HG03571 (cell line): ENCODE results near the gene EBP.
"Not testable (repeated sequence)": the region's sequence is repeated elsewhere in the genome, so short reads cannot be mapped to it uniquely, and the experiment has no call there.

Experiments
- ATAC-seq: cut with Tn5 transposase; IDR thresholded peaks from one replicate; pipeline ENCODE4 v1.9.1; 2021; ENCODE audit not compliant: unreplicated experiment

The EBP gene

GRCh38 chrX:48492293-48492910 lies 29.2 kb upstream of the EBP start:
- ATAC-seq = no peak

- no peak for ATAC-seq
Observed at GRCh38 chrX:48493890-48494364, 27.7 kb upstream of the EBP start.

GRCh38 chrX:48496660-48497059 lies 24.9 kb upstream of the EBP start:
- no peak for ATAC-seq

- no peak for ATAC-seq
Observed at GRCh38 chrX:48497871-48498270, 23.7 kb upstream of the EBP start.

GRCh38 chrX:48498374-48498809 lies 23.2 kb upstream of the EBP start:
- no peak for ATAC-seq

- no peak for ATAC-seq
Observed at GRCh38 chrX:48504261-48504660, 17.3 kb upstream of the EBP start.

- no peak for ATAC-seq
Observed at GRCh38 chrX:48505481-48505880, 16.1 kb upstream of the EBP start.

- no peak for ATAC-seq
Observed at GRCh38 chrX:48507246-48507645, 14.4 kb upstream of the EBP start.

GRCh38 chrX:48508400-48509244 lies 13.0 kb upstream of the EBP start, which contains the start of gene PORCN:
Gene PORCN, plus strand, starts transcription at chrX:48508992. Its CDS starts 829 bp downstream, at chrX:48509821.
- ATAC-seq = peak; percentile 84

- ATAC-seq = peak; percentile 21
Observed at GRCh38 chrX:48509245-48509590, 12.4 kb upstream of the EBP start.

- no peak for ATAC-seq
Observed at GRCh38 chrX:48509619-48510018, 12.0 kb upstream of the EBP start.

GRCh38 chrX:48511560-48511959 lies 10.0 kb upstream of the EBP start:
- no peak for ATAC-seq

GRCh38 chrX:48512371-48512935 lies 9.2 kb upstream of the EBP start:
- no peak for ATAC-seq

GRCh38 chrX:48513670-48514069 lies 7.9 kb upstream of the EBP start:
- ATAC-seq = no peak

- no peak for ATAC-seq
Observed at GRCh38 chrX:48514126-48514806, 7.3 kb upstream of the EBP start.

GRCh38 chrX:48514868-48515460 lies 6.6 kb upstream of the EBP start:
- ATAC-seq = no peak

- ATAC-seq = no peak
Observed at GRCh38 chrX:48515842-48516241, 5.8 kb upstream of the EBP start.

GRCh38 chrX:48516285-48516684 lies 5.3 kb upstream of the EBP start:
- no peak for ATAC-seq

- ATAC-seq = no peak
Observed at GRCh38 chrX:48516987-48517386, 4.6 kb upstream of the EBP start.

- ATAC-seq = not testable (repeated sequence)
Observed at GRCh38 chrX:48519481-48519880, 2.1 kb upstream of the EBP start.

- ATAC-seq = no peak
Observed at GRCh38 chrX:48520455-48520854, 1.2 kb upstream of the EBP start.
